ENCODE measurements around the gene SMTNL1.

SMTNL1 gene

DNA sequence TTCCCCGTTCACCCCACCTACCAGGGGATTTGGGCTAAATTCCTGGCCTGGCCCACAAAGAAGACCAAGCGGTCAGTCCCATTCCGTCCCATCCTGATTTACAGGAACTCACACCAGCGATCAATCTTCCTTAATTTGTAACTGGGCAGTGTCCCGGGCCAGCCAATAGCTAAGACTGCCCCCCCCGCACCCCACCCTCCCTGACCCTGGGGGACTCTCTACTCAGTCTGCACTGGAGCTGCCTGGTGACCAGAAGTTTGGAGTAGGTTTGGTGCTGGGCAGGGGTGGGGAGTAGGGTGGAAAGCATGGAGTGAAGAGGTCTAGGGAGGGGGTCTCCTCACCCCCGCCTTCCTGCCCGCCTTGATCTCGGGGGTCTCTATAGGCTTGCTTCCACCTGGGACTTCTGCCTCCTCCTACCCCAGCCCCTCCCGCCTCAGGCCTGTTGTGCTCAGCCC lies 60.1 kb downstream of the SMTNL1 start, which contains the start of gene SERPING1:
TSS of gene SERPING1 (plus strand) at position 225 of the 455 bp plus-strand sequence. CDS start 586 bp downstream, outside the sequence.
- no peak within 1 kb of the TSS for H3K4me3 ChIP-seq (ENCODE audit: low read depth, low read length)

DNA sequence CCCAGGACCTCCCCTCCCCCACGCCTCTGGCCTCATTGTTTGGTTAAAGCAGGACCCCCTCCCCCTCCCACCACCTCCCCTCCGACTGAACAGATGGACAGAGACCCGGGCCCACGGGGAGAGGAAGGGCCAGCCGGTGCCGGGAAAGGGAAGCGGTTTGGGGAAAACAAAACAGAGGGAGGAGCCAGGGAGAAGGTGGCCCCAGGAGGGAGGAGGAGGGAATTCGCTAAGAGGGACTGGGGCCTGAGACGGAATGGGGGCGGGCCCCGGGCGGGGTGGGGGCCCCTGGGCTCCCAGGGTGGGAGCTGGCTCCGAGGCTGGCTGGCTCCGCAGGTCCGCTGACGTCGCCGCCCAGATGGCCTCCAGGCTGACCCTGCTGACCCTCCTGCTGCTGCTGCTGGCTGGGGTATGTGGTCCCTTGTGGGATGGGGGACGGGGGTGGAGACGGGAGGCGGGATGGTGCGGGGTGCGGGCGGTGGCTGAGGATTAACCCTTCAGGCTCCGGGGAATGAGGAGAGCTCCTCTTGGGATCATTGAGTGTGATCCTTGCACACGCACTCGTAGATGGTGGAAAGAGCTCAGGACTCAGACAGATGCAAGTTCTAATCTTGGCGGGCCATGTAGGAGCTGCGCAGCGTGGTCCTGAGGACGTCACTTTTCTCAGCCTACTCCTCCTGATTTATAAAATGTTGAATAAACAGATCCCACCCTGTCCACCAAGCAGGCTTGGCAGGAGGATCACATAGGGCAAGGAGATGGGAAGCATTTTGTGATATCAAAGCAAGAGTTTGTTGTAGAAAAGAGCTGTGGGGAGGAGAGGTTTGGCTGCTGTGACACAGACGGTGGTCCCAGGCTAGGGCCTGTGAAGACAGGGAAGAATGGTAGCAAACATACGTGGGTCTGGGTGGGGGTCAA lies 60.8 kb downstream of the SMTNL1 start:
- H3K4me3 ChIP-seq (ENCODE audit: low read depth, low read length), result no peak overlapping the region

More for the DNA sequence above, 60.1 kb downstream of the SMTNL1 start, which contains the start of gene SERPING1:
- TF ChIP-seq, protein P1, sequence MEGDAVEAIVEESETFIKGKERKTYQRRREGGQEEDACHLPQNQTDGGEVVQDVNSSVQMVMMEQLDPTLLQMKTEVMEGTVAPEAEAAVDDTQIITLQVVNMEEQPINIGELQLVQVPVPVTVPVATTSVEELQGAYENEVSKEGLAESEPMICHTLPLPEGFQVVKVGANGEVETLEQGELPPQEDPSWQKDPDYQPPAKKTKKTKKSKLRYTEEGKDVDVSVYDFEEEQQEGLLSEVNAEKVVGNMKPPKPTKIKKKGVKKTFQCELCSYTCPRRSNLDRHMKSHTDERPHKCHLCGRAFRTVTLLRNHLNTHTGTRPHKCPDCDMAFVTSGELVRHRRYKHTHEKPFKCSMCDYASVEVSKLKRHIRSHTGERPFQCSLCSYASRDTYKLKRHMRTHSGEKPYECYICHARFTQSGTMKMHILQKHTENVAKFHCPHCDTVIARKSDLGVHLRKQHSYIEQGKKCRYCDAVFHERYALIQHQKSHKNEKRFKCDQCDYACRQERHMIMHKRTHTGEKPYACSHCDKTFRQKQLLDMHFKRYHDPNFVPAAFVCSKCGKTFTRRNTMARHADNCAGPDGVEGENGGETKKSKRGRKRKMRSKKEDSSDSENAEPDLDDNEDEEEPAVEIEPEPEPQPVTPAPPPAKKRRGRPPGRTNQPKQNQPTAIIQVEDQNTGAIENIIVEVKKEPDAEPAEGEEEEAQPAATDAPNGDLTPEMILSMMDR (IDR thresholded peaks at IDR 0.05; ENCODE audit: borderline replicate concordance, insufficient read depth, low read depth, low read length), result no peak

DNA sequence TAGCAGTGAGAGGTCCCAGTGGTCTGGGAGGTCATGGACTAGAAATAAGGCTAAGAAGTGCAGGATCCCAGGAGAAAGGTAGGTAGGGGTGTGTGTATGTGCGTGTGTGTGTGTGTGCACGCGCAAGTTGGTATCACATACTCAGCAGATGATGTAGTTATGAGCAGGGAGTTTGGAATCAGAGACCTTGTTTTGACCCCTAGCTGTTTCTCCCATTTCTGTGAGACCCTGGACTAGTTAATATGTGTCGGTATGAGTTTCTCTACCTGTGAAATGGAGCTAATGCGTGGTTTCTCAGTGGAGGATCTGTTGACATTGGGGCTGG lies 61.4 kb downstream of the SMTNL1 start:
- TF ChIP-seq, protein P1 (IDR thresholded peaks at IDR 0.05; ENCODE audit: borderline replicate concordance, insufficient read depth, low read depth, low read length), result no peak
- no peak overlapping the region for H3K4me3 ChIP-seq (ENCODE audit: low read depth, low read length)

More for the DNA sequence above, 60.8 kb downstream of the SMTNL1 start:
- TF ChIP-seq, protein P1 (IDR thresholded peaks at IDR 0.05; ENCODE audit: borderline replicate concordance, insufficient read depth, low read depth, low read length), result no peak

DNA sequence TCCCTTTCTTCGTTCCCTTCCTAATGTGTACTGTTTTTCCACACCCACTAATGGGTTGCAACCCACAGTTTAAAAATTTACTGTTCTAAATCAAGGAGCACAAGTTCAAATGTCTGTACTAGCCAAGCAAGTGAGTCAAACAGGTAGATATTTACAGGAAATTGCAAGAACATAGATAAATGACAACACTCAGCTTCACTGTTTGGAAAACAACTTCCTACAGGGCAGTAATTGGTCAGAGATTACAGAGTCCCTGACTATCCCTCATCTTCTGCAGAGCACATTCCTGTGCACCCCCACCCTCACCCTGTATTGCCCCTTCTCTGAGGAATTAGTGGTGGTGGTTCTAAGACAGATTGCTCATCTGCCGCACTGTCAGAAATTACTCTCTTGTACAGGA lies 62.0 kb downstream of the SMTNL1 start:
- TF ChIP-seq, protein P1 (IDR thresholded peaks at IDR 0.05; ENCODE audit: borderline replicate concordance, insufficient read depth, low read depth, low read length), result no peak
- no peak overlapping the region for H3K4me3 ChIP-seq (ENCODE audit: low read depth, low read length)
